ENCODE results near the gene COL11A2.

DNA sequence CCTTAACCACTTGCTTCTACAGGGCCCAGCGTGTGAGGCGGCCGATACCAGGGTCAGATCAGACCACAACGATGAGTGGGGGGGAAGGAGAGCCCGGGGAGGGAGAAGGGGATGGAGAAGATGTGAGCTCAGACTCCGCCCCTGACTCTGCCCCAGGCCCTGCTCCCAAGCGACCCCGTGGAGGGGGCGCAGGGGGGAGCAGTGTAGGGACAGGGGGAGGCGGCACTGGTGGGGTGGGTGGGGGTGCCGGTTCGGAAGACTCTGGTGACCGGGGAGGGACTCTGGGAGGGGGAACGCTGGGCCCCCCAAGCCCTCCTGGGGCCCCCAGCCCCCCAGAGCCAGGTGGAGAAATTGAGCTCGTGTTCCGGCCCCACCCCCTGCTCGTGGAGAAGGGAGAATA, 18.9 kb upstream of the COL11A2 start:
- TF ChIP-seq, protein P1, sequence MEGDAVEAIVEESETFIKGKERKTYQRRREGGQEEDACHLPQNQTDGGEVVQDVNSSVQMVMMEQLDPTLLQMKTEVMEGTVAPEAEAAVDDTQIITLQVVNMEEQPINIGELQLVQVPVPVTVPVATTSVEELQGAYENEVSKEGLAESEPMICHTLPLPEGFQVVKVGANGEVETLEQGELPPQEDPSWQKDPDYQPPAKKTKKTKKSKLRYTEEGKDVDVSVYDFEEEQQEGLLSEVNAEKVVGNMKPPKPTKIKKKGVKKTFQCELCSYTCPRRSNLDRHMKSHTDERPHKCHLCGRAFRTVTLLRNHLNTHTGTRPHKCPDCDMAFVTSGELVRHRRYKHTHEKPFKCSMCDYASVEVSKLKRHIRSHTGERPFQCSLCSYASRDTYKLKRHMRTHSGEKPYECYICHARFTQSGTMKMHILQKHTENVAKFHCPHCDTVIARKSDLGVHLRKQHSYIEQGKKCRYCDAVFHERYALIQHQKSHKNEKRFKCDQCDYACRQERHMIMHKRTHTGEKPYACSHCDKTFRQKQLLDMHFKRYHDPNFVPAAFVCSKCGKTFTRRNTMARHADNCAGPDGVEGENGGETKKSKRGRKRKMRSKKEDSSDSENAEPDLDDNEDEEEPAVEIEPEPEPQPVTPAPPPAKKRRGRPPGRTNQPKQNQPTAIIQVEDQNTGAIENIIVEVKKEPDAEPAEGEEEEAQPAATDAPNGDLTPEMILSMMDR (IDR thresholded peaks at IDR 0.05; ENCODE audit: low read depth, low read length): no peak
- no peak for TF ChIP-seq POLR2A (IDR thresholded peaks at IDR 0.05; ENCODE audit: extremely low read depth, insufficient read length)
- TF ChIP-seq MAX (IDR thresholded peaks at IDR 0.05; ENCODE audit: low read depth, low read length): no peak
- TF ChIP-seq MYC (IDR thresholded peaks at IDR 0.05; ENCODE audit: low read depth, low read length): no peak

Data from NB4 (cell line).